ENCODE results near the gene CSK. TPM values are rescaled to one million over a fixed set of nuclear protein-coding genes. Genes with fewer than 3 reads are reported as not detected.
A peak's percentile ranks its signal among the peaks of the same experiment; 100 is the strongest.

Gene CSK
- total and polyA plus RNA-seq, 2 experiments from 2014 or later, result 16.9 to 19.1 TPM

DNA sequence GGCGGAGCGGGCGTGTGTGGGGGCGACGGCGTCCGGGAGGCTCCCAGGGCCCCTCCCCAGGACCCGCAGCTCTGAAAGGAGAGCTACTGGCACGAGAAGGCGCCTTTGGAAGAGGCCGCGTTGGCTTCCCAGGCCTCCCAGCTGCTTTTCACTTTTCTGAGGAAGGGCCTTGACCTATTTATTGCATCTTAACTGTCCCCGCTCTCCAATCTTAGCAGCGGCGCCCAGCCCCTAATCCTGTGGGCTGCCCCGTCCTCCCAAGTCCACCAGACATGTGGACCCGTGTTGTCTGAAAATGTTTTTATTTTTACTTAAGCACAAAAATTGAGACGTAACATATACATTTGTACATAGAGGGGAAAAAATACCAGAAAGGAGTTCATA, 61.6 kb downstream of the CSK start:
- no peak overlapping the region for H3K4me3 ChIP-seq
- peak overlapping the region; percentile 92 for H3K4me2 ChIP-seq
- peak overlapping the region; percentile 47 for H2AFZ ChIP-seq
- no peaks in the 10 kb centered on the region for H3K9me3 ChIP-seq (ENCODE audit: low read depth)
- no peaks in the 10 kb centered on the region for H3K36me3 ChIP-seq (replicated peaks; ENCODE audit: insufficient read depth, low read depth)
- peaks cover 6% of the 10 kb centered on the region for H4K20me1 ChIP-seq (ENCODE audit: insufficient read depth, poor library complexity, severe bottlenecking)
- H3K79me2 ChIP-seq, result no peaks in the 10 kb centered on the region
- no peaks in the 10 kb centered on the region for H3K27me3 ChIP-seq
- WGBS (ENCODE audit: low lambda C conversion rate, missing lambda C conversion rate), result 20% methylated on average over 15 of the region's 18 CpGs
- no peaks in the 10 kb centered on the region for H3K9me2 ChIP-seq (replicated peaks; ENCODE audit: insufficient read depth)
- TF ChIP-seq EZH2 (IDR thresholded peaks at IDR 0.05; ENCODE audit: borderline replicate concordance), result no peak
- TF ChIP-seq, protein P1, sequence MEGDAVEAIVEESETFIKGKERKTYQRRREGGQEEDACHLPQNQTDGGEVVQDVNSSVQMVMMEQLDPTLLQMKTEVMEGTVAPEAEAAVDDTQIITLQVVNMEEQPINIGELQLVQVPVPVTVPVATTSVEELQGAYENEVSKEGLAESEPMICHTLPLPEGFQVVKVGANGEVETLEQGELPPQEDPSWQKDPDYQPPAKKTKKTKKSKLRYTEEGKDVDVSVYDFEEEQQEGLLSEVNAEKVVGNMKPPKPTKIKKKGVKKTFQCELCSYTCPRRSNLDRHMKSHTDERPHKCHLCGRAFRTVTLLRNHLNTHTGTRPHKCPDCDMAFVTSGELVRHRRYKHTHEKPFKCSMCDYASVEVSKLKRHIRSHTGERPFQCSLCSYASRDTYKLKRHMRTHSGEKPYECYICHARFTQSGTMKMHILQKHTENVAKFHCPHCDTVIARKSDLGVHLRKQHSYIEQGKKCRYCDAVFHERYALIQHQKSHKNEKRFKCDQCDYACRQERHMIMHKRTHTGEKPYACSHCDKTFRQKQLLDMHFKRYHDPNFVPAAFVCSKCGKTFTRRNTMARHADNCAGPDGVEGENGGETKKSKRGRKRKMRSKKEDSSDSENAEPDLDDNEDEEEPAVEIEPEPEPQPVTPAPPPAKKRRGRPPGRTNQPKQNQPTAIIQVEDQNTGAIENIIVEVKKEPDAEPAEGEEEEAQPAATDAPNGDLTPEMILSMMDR (IDR thresholded peaks at IDR 0.05; ENCODE audit: poor library complexity), result no peak
- TF ChIP-seq EZH2phosphoT487 (IDR thresholded peaks at IDR 0.05; ENCODE audit: low read depth, severe bottlenecking, unreplicated experiment), result no peak
- no peak for DNase-seq (ENCODE audit: low spot score)
- H3K27ac ChIP-seq, result peak overlapping the region; percentile 93
- peaks cover 19% of the 10 kb centered on the region for H3K4me1 ChIP-seq (ENCODE audit: insufficient read depth)

DNA sequence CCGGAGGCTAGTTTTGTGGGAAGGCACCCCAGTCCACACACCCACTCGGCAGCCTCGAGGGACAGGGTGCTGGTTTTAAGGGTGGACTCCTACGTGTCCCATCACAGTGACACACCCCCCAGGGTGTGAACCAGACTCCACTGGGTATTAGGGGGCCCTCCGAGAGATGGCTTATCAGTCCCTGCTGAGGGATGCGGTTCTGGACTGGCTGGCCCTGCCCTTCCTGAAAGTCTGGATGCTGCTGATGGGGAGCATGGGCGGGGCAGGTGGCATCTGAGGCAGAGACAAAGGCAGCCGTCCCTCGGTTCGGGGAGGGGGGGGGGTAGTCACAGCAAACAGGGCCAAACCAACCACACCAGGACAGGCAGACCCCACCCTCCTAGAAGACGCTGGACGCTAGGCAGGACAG, 62.0 kb downstream of the CSK start:
- H3K36me3 ChIP-seq (replicated peaks; ENCODE audit: insufficient read depth, low read depth), result no peaks in the 10 kb centered on the region
- H3K79me2 ChIP-seq, result no peaks in the 10 kb centered on the region
- peak overlapping the region; percentile 47 for H2AFZ ChIP-seq
- H3K9me3 ChIP-seq (ENCODE audit: low read depth), result no peaks in the 10 kb centered on the region
- H4K20me1 ChIP-seq (ENCODE audit: insufficient read depth, poor library complexity, severe bottlenecking), result peaks cover 6% of the 10 kb centered on the region
- H3K4me1 ChIP-seq (ENCODE audit: insufficient read depth), result peaks cover 19% of the 10 kb centered on the region
- H3K27me3 ChIP-seq, result no peaks in the 10 kb centered on the region
- H3K4me3 ChIP-seq, result no peak overlapping the region
- no peaks in the 10 kb centered on the region for H3K9me2 ChIP-seq (replicated peaks; ENCODE audit: insufficient read depth)
- 71% methylated on average over 12 of the region's 12 CpGs for WGBS (ENCODE audit: low lambda C conversion rate, missing lambda C conversion rate)
- no peak for TF ChIP-seq EZH2phosphoT487 (IDR thresholded peaks at IDR 0.05; ENCODE audit: low read depth, severe bottlenecking, unreplicated experiment)
- TF ChIP-seq EZH2 (IDR thresholded peaks at IDR 0.05; ENCODE audit: borderline replicate concordance), result no peak
- TF ChIP-seq, protein P1 (IDR thresholded peaks at IDR 0.05; ENCODE audit: poor library complexity), result no peak
- DNase-seq (ENCODE audit: low spot score), result no peak
- H3K4me2 ChIP-seq, result peak overlapping the region; percentile 92
- peak overlapping the region; percentile 93 for H3K27ac ChIP-seq

DNA sequence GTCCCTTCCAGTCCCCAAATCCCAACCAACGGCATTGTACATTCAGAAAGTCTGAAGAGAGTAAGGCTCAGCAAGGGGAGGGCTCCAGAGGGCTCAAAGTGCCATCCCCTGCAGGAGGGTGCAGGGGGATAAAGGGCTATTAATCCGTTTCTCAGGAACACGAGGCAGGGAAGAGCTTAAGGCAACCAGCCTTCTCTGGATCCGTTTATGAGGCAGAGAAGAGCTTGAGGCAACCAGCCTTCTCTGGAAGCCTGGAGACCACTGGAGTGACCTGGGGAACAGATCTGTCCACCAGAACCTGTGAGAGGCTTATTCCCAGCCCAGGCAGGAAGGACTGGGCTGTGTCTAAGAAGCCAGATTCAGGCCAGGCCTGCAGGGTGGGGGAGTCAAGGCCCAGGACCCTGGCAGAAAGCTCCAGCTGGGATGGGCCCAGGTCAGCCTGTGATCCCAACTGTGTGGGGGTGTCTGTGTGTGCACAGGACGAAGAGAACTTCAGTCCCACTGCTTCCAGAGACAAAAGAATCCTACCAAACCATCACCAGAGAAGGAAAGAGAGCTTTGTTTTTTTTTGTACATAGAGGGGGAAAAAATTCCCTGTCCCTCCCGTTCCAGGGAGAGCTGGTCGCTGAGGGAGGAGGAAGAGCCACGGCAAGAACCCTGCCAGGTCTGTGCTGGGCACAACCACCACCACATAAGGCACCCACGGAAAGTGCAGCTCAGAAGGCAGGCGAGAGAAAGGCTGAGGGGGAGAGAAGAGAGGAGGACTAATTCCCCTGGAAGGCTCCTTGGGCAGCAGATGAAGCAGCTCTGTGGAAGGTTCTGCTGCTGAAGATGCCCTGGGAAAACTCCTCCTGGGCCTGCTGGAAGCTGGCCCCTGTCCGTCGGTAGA, 62.7 kb downstream of the CSK start:
- Histone ChIP-seq H2AFZ (no peak overlapping the region), H3K4me1 (ENCODE audit: insufficient read depth) (peaks cover 19% of the 10 kb centered on the region), H4K20me1 (ENCODE audit: insufficient read depth, poor library complexity, severe bottlenecking) (peaks cover 6% of the 10 kb centered on the region), H3K79me2 (no peaks in the 10 kb centered on the region), H3K36me3 (replicated peaks; ENCODE audit: insufficient read depth, low read depth) (no peaks in the 10 kb centered on the region), H3K9me3 (ENCODE audit: low read depth) (no peaks in the 10 kb centered on the region), H3K4me3 (no peak overlapping the region), H3K27ac (peak overlapping the region; percentile 93), H3K9me2 (replicated peaks; ENCODE audit: insufficient read depth) (no peaks in the 10 kb centered on the region), H3K4me2 (no peak overlapping the region), H3K27me3 (no peaks in the 10 kb centered on the region)
- no peak for DNase-seq (ENCODE audit: low spot score)
- TF ChIP-seq EZH2 (IDR thresholded peaks at IDR 0.05; ENCODE audit: borderline replicate concordance) (no peak), EZH2phosphoT487 (IDR thresholded peaks at IDR 0.05; ENCODE audit: low read depth, severe bottlenecking, unreplicated experiment) (no peak)
- TF ChIP-seq, protein P1 (IDR thresholded peaks at IDR 0.05; ENCODE audit: poor library complexity), result no peak
- 86% methylated on average over 12 of the region's 12 CpGs for WGBS (ENCODE audit: low lambda C conversion rate, missing lambda C conversion rate)

All from hepatocyte (in vitro differentiated cells).